Body of pancreas (tissue), 4 donors: ENCODE data around the gene ZNF670.

Experiments used
- POLR2A ChIP-seq, 3 donors: fragments of 450-650 bp; IDR thresholded peaks; one replicate each; pipeline ENCODE4 v1.6.1; 2016; ENCODE audit warnings: antibody characterized with exemption in 3 of 3, mild to moderate bottlenecking in 2 of 3
- TF ChIP-seq, protein P1 (sequence below), 7 experiments: fragments of 450-650 bp in 4 of 7; fragments of 200-600 bp in 3 of 7; sonication (generic) in 3 of 7; IDR thresholded peaks; one replicate each; pipeline ENCODE4 v1.5.1; 2016 to 2019; ENCODE audit warnings: antibody characterized with exemption in 7 of 7

DNA sequence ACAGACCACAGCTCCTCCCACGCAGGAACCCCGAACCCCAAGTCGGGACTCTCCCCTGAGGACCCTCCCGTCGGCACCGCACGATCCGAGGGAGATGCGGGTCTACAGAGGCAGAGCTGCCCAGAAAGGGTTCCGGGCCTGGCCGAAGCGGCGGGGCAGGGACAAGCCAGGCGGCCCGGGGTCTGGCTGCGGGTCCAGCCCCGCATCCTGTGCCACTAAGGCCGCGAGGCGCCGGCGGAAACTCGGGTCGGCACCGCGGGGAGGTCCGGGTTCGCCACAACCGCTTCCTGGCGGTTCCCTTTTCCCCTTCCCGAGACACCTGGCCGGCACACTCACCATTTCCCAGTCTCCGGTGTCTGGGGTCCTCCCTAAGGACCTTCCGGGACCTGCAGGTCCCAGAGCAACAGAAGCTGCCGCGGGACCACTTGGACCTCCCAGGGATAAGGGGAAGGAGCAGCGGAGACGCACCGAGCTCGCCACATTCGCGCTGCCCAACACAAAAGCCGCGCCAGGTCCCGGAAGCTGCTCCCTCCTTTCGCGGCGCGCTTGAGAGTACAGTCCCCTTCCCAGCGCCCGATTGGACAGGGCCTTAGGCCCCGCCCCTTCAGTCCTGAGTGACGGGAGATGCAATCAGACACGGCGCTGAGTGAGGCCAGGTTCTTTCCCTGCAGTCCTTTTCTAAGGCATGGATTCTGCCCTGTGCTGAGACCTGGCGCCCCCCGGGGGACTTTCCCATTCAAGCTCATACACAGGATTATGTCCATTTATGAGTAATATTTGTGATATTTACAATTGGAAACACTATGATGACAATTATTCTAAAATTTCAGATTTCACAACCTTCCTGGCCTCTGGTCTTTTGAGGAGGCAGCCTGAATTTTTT, at the start of gene ZNF670:
- TF ChIP-seq POLR2A (IDR thresholded peaks at IDR 0.05) = peak; percentile 53 to 87 (median 78)
- TF ChIP-seq, protein P1, sequence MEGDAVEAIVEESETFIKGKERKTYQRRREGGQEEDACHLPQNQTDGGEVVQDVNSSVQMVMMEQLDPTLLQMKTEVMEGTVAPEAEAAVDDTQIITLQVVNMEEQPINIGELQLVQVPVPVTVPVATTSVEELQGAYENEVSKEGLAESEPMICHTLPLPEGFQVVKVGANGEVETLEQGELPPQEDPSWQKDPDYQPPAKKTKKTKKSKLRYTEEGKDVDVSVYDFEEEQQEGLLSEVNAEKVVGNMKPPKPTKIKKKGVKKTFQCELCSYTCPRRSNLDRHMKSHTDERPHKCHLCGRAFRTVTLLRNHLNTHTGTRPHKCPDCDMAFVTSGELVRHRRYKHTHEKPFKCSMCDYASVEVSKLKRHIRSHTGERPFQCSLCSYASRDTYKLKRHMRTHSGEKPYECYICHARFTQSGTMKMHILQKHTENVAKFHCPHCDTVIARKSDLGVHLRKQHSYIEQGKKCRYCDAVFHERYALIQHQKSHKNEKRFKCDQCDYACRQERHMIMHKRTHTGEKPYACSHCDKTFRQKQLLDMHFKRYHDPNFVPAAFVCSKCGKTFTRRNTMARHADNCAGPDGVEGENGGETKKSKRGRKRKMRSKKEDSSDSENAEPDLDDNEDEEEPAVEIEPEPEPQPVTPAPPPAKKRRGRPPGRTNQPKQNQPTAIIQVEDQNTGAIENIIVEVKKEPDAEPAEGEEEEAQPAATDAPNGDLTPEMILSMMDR (IDR thresholded peaks at IDR 0.05) = peak in 1 of 7 experiments; percentile 18
